ENCODE measurements around the gene PROSER3. TPM values are rescaled to one million over a fixed set of nuclear protein-coding genes. Genes with fewer than 3 reads are reported as not detected.

Gene PROSER3
- total and polyA plus RNA-seq, 2 of the 13 experiments (the other 11 are each of a cell fraction or from before 2014, with no cell fraction given) = 5.1 to 5.7 TPM

GRCh38 chr19:35719402-35720162, 38.4 kb upstream of the PROSER3 start:
- ATAC-seq = peak; percentile 53
- peak; percentile 92 for FAIRE-seq
- in situ Hi-C loops (cut with HindIII; ENCODE audit: extremely low pct_ligation_motif_present, low pct_unique_long_range_greater_than_20kb) (loop anchor here (5.0 kb wide), 1 partner anchor 172 kb away; the partner anchor contains the start of gene TMEM147), intact Hi-C loops (cut with micrococcal nuclease; ENCODE audit: unreplicated experiment) (loop anchor here (2.0 kb wide), 1 partner anchor 21 kb away; no protein-coding TSS in a partner anchor)
- peak overlapping the region; percentile 88 for H3K9ac ChIP-seq (ENCODE audit: insufficient read depth, low read depth, low read length)
- 30% methylated on average over 27 of the region's 32 CpGs for WGBS (ENCODE audit: low lambda C conversion rate)
- H2AFZ ChIP-seq (ENCODE audit: low read length) = no peak overlapping the region
- H3K27me3 ChIP-seq (ENCODE audit: control insufficient read depth in 1 of 2, insufficient read depth in 2 of 2, low read length in 2 of 2) = no peaks in the 10 kb centered on the region
- no peaks in the 10 kb centered on the region for H3K9me3 ChIP-seq (ENCODE audit: low read length)
- H3K4me3 ChIP-seq (replicated peaks in 1 of 3; ENCODE audit: insufficient read depth in 1 of 3, low read depth in 2 of 3, low read length in 3 of 3) = peak overlapping the region; percentile 93 to 99 (median 97)
- H3K4me2 ChIP-seq (ENCODE audit: low read depth, low read length) = peak overlapping the region; percentile 84
- peaks cover 28% of the 10 kb centered on the region for H3K4me1 ChIP-seq (ENCODE audit: insufficient read depth, low read length)
- peak; percentile 89 for DNase-seq (ENCODE audit: low spot score)
- peaks cover 20 to 40% of the 10 kb centered on the region in 2 experiments for H3K36me3 ChIP-seq (replicated peaks in 1 of 2; ENCODE audit: control insufficient read depth in 1 of 2, insufficient read depth in 2 of 2, low read length in 2 of 2)
- TSS peak; percentile 44 for BruUV-seq (replicated peaks)
- ChIA-PET CTCF (ENCODE audit: low intra/inter-chr PET ratio, low total read pairs) (interaction anchor here (7.0 kb wide), 1 partner anchor 25 kb away, joined by 201 read pairs; no protein-coding TSS in a partner anchor), POLR2A (interaction anchor here (1.0 to 4.6 kb wide), 9 partner anchors 10 to 100 kb away, joined by 3 to 69 read pairs (median 4); partner anchors contain the start of genes LIN37, PSENEN and U2AF1L4)
- peak overlapping the region; percentile 67 for H3K27ac ChIP-seq (ENCODE audit: extremely low read length, insufficient read depth, low read length)
- peaks cover 8% of the 10 kb centered on the region for H4K20me1 ChIP-seq (ENCODE audit: insufficient read depth, low read length)
- H3K79me2 ChIP-seq (ENCODE audit: insufficient read depth, low read length) = peaks cover 21% of the 10 kb centered on the region
- no peak for TF ChIP-seq HNRNPL (IDR thresholded peaks at IDR 0.05; ENCODE audit: low read depth, low read length)
- TF ChIP-seq HOXA3 (CRISPR knock-in tag; IDR thresholded peaks at IDR 0.05) = peak; percentile 62
- TF ChIP-seq SRSF1 (optimal IDR thresholded peaks at IDR 0.05; ENCODE audit: low read depth, low read length) = no peak
- no peak for TF ChIP-seq ZNF768 (CRISPR knock-in tag; IDR thresholded peaks at IDR 0.05)
- TF ChIP-seq PHF5A (CRISPR knock-in tag; IDR thresholded peaks at IDR 0.05; ENCODE audit: low read depth, unreplicated experiment) = no peak
- TF ChIP-seq HMGXB4 (CRISPR knock-in tag; IDR thresholded peaks at IDR 0.05; ENCODE audit: borderline replicate concordance in 1 of 2, low read depth in 1 of 2) = 0 out of 4 replicates have a peak, but pooled peaks of 1 of the 2 experiments have one; percentile 29
- TF ChIP-seq MAX (IDR thresholded peaks at IDR 0.05) = peak; percentile 67; the same call in 1 of the 2 replicates
- no peak for TF ChIP-seq LCORL (IDR thresholded peaks at IDR 0.05)
- peak; percentile 70 for TF ChIP-seq LCORL (CRISPR knock-in tag; IDR thresholded peaks at IDR 0.05)
- TF ChIP-seq MXI1 (IDR thresholded peaks at IDR 0.05; ENCODE audit: borderline replicate concordance, low read depth, low read length) = peak; percentile 60; the same call in 1 of the 3 replicates
- peak; percentile 39; the same call in 1 of the 2 replicates for TF ChIP-seq ZNF331 (CRISPR knock-in tag; IDR thresholded peaks at IDR 0.05)
- TF ChIP-seq SALL1 (CRISPR knock-in tag; IDR thresholded peaks at IDR 0.05) = peak; percentile 52; the same call in 1 of the 2 replicates
- peak; percentile 66 for TF ChIP-seq CREB1 (IDR thresholded peaks at IDR 0.05)
- TF ChIP-seq CREB1 (CRISPR knock-in tag; IDR thresholded peaks at IDR 0.05) = no peak
- TF ChIP-seq MAFK (conservative IDR thresholded peaks at IDR 0.05 in 1 of 2, IDR thresholded peaks at IDR 0.05 in 1 of 2; ENCODE audit: low read length in 2 of 2) = no peak
- TF ChIP-seq MBNL3 (CRISPR knock-in tag; conservative IDR thresholded peaks at IDR 0.05) = no peak
- peak; percentile 77 for TF ChIP-seq HNF4A (CRISPR knock-in tag; IDR thresholded peaks at IDR 0.05)
- no peak for TF ChIP-seq SOX5 (CRISPR knock-in tag; IDR thresholded peaks at IDR 0.05; ENCODE audit: borderline replicate concordance)
- TF ChIP-seq TEAD3 (CRISPR knock-in tag; optimal IDR thresholded peaks at IDR 0.05; ENCODE audit: borderline replicate concordance) = peak; percentile 7
- 0 out of 4 replicates have a peak, but pooled peaks of 1 of the 2 experiments have one; percentile 28 for TF ChIP-seq POLR2A (IDR thresholded peaks at IDR 0.05; ENCODE audit: insufficient read depth in 1 of 2, low read depth in 2 of 2, low read length in 2 of 2)
- no peak for TF ChIP-seq EEA1 (CRISPR knock-in tag; IDR thresholded peaks at IDR 0.05; ENCODE audit: borderline replicate concordance)

Data from HepG2 (cell line).